ENCODE data around the gene STXBP1.
A peak's percentile ranks its signal among the peaks of the same experiment; 100 is the strongest.
"Not testable (repeated sequence)": the region's sequence is repeated elsewhere in the genome, so short reads cannot be mapped to it uniquely, and the experiment has no call there.

Gene STXBP1

GRCh38 chr9:127611899-127612790 is at the start of gene STXBP1:
TSS of gene STXBP1 (plus strand) at chr9:127612277. CDS start at chr9:127612404, 127 bp downstream.
- peak; percentile 91 for DNase-seq

- no peak for DNase-seq
Measured at GRCh38 chr9:127562279-127562796, 49.7 kb upstream of the STXBP1 start.

- DNase-seq, result no peak
Measured at GRCh38 chr9:127562841-127563401, 49.2 kb upstream of the STXBP1 start.

- DNase-seq, result no peak
Measured at GRCh38 chr9:127563579-127563978, 48.5 kb upstream of the STXBP1 start.

GRCh38 chr9:127565231-127565630 is 46.8 kb upstream of the STXBP1 start:
- DNase-seq, result no peak

GRCh38 chr9:127566351-127567001 is 45.6 kb upstream of the STXBP1 start:
- no peak for DNase-seq

GRCh38 chr9:127567035-127567729 is 44.9 kb upstream of the STXBP1 start:
- DNase-seq, result no peak

GRCh38 chr9:127567730-127568617 is 44.1 kb upstream of the STXBP1 start:
- DNase-seq, result no peak

- no peak for DNase-seq
Measured at GRCh38 chr9:127568618-127568970, 43.5 kb upstream of the STXBP1 start.

GRCh38 chr9:127568971-127569885 is 42.8 kb upstream of the STXBP1 start:
- DNase-seq, result peak; percentile 84

- DNase-seq, result peak; percentile 45
Measured at GRCh38 chr9:127569886-127570401, 42.1 kb upstream of the STXBP1 start.

- no peak for DNase-seq
Measured at GRCh38 chr9:127570533-127571111, 41.5 kb upstream of the STXBP1 start.

GRCh38 chr9:127571971-127572370 is 40.1 kb upstream of the STXBP1 start:
- DNase-seq, result no peak

GRCh38 chr9:127572961-127573721 is 38.9 kb upstream of the STXBP1 start:
- no peak for DNase-seq

GRCh38 chr9:127574072-127574993 is 37.7 kb upstream of the STXBP1 start:
- DNase-seq, result no peak

GRCh38 chr9:127575875-127576778 is 36.0 kb upstream of the STXBP1 start:
- no peak for DNase-seq

- not testable (repeated sequence) for DNase-seq
Measured at GRCh38 chr9:127577194-127577593, 34.9 kb upstream of the STXBP1 start.

Measured in CD4-positive, alpha-beta T cell treated with Interleukin-12 subunit alpha and Interleukin-12 subunit beta, for 1 hour (primary cell).